GM12878 (cell line): ENCODE data around the gene ADAMTS17. TPM values are rescaled to one million over a fixed set of nuclear protein-coding genes. Genes with fewer than 3 reads are reported as not detected.

ENCODE experiments used
- ATAC-seq: fragments of 200-7000 bp; cut with Tn5 transposase; 3 replicates; pipeline ENCODE4 v1.9.1; 2020; ENCODE audit warnings: mild to moderate bottlenecking, moderate library complexity
- BruUV-seq: library from RNA; stranded (reverse); fragments of 400-500 nt; replicated peaks from 2 replicates; lab custom pipeline; 2021; lab: Mats Ljungman, UMichigan
- CTCF ChIA-PET: fragments of 300-600 bp; sonication (Branson Sonifier 250); formaldehyde crosslinking; extraction: SDS; loops from one replicate; lab custom pipeline; 2021; ENCODE audit warnings: inconsistent platforms; lab: Yijun Ruan, JAX
- POLR2A ChIA-PET: fragments of 350-600 bp; formaldehyde crosslinking; extraction: SDS; loops from one replicate; lab custom pipeline; 2021; ENCODE audit warnings: inconsistent platforms; lab: Charles Lee
- RAD21 ChIA-PET: fragments of 300-600 bp; sonication (Branson Sonifier 250); formaldehyde crosslinking; loops from one replicate; lab custom pipeline; 2023; ENCODE audit warnings: antibody characterized with exemption; ENCODE audit not compliant: unreplicated experiment; lab: Charles Lee
- SMC1A ChIA-PET: fragments of 300-600 bp; sonication (Branson Sonifier 250); formaldehyde crosslinking; loops from one replicate; lab custom pipeline; 2023; ENCODE audit not compliant: unreplicated experiment, uncharacterized antibody; lab: Charles Lee
- DNase-seq: peaks from one replicate; pipeline ENCODE4 v3.0.0-alpha.2; 2011; ENCODE audit warnings: low read depth, low spot score
- FAIRE-seq: peaks from 3 replicates; lab custom pipeline; 2011; peaks lifted over from hg19 to GRCh38; lab: Jason Lieb, UNC
- H2AFZ ChIP-seq: 2 replicates; pipeline ENCODE4 v1.6.0; 2011; ENCODE audit warnings: low read depth, low read length, control low read depth; ENCODE audit not compliant: control insufficient read depth
- H3K27ac ChIP-seq: 2 replicates; pipeline ENCODE4 v1.5.1; 2011; ENCODE audit warnings: control low read depth; ENCODE audit not compliant: control insufficient read depth, insufficient read depth
- H3K27me3 ChIP-seq, 2 experiments: replicated peaks in 1 of 2; 2 replicates each; pipeline versions ENCODE4 v1.6.0 to v1.6.1; 2011; ENCODE audit warnings: low read length in 1 of 2; ENCODE audit not compliant: control insufficient read depth in 2 of 2, insufficient read depth in 2 of 2
- H3K36me3 ChIP-seq, 2 experiments: 2 replicates each; pipeline ENCODE4 v1.5.1; 2011; ENCODE audit warnings: low read length in 1 of 2; ENCODE audit not compliant: control insufficient read depth in 2 of 2, insufficient read depth in 2 of 2
- H3K4me1 ChIP-seq: 2 replicates; pipeline ENCODE4 v1.6.1; 2011; ENCODE audit warnings: mild to moderate bottlenecking, low read length, moderate library complexity, mixed read lengths; ENCODE audit not compliant: control insufficient read depth, insufficient read depth
- H3K4me2 ChIP-seq: 2 replicates; pipeline ENCODE4 v1.6.0; 2011; ENCODE audit warnings: control low read depth; ENCODE audit not compliant: control insufficient read depth, insufficient read depth
- H3K4me3 ChIP-seq: fragments of 200-600 bp; sonication (generic); 2 replicates; pipeline ENCODE4 v1.5.1; 2016
- H3K79me2 ChIP-seq: 2 replicates; pipeline ENCODE4 v1.6.0; 2011; ENCODE audit warnings: low read length; ENCODE audit not compliant: control insufficient read depth, insufficient read depth
- H3K9ac ChIP-seq: 2 replicates; pipeline ENCODE4 v1.8.0; 2011; ENCODE audit warnings: low read length, control low read depth, mixed read lengths; ENCODE audit not compliant: control insufficient read depth, insufficient read depth
- H3K9me3 ChIP-seq: replicated peaks from 3 replicates; pipeline ENCODE4 v1.5.1; 2011; ENCODE audit warnings: mild to moderate bottlenecking, low read length; ENCODE audit not compliant: control insufficient read depth, insufficient read depth
- H4K20me1 ChIP-seq: 2 replicates; pipeline ENCODE4 v1.6.0; 2011; ENCODE audit not compliant: control insufficient read depth, insufficient read depth
- CHD4 ChIP-seq: fragments of 200-600 bp; sonication (generic); IDR thresholded peaks from 2 replicates; pipeline ENCODE4 v1.6.1; 2016; ENCODE audit warnings: mild to moderate bottlenecking
- EED ChIP-seq: sonication (generic); IDR thresholded peaks from 2 replicates; pipeline ENCODE4 v1.6.1; 2016; ENCODE audit warnings: antibody characterized with exemption, low read depth
- WGBS: methylation state at CpG from one replicate; pipeline ENCODE4 v1.1.6; 2016; ENCODE audit warnings: low lambda C conversion rate; ENCODE audit not compliant: insufficient replicate concordance, insufficient coverage; ENCODE audit errors: missing lambda C conversion rate; 5-methylcytosine and 5-hydroxymethylcytosine counted together
- in situ Hi-C: fragments of 300-500 bp; cut with MboI; formaldehyde crosslinking; loops from 9 replicates; pipeline ENCODE4 v1.14.3; 2018; ENCODE audit warnings: mixed read lengths
- intact Hi-C: fragments of 100-400 bp; cut with micrococcal nuclease; formaldehyde crosslinking; loops from one replicate; pipeline ENCODE4 v1.14.2; 2022; ENCODE audit not compliant: unreplicated experiment
- polyA plus RNA-seq, 11 experiments: library from polyadenylated mRNA; depleted of rRNA in 4 of 11; unstranded in 6 of 11; stranded (reverse) in 5 of 11; fragments of >200 nt; fragmentation: Nextera tagmentation in 4 of 11; fragmentation: Illumina TruSeq in 1 of 11; extraction: Ambion mirVana in 4 of 11; extraction: Trizol in 1 of 11; gene quantifications; 1 replicate in 1 of 11; 2 replicates in 10 of 11; pipeline versions ENCODE4 v1.2.1 to v1.2.3, GENCODE V29; 2011 to 2016; ENCODE audit warnings: inconsistent platforms in 2 of 11, missing spikeins in 2 of 11, low read depth in 1 of 11
- total RNA-seq, 4 experiments: library from RNA; depleted of rRNA in 3 of 4; stranded (reverse); fragments of >200 nt in 3 of 4; fragmentation: Illumina TruSeq in 1 of 4; extraction: Trizol in 1 of 4; gene quantifications; 2 replicates each; pipeline versions ENCODE4 v1.2.1 to v1.2.3, GENCODE V29; 2013 to 2021
- TF ChIP-seq, protein P1 (sequence below): fragments of 450-650 bp; IDR thresholded peaks from 2 replicates; pipeline ENCODE4 v1.6.1; 2017; ENCODE audit warnings: mild to moderate bottlenecking, moderate library complexity

ADAMTS17 gene
- total and polyA plus RNA-seq, 10 of the 15 experiments (the other 5 are each of a cell fraction or from before 2014, with no cell fraction given): 0.04 to 0.50 (median 0.10) TPM; not detected in 4

DNA sequence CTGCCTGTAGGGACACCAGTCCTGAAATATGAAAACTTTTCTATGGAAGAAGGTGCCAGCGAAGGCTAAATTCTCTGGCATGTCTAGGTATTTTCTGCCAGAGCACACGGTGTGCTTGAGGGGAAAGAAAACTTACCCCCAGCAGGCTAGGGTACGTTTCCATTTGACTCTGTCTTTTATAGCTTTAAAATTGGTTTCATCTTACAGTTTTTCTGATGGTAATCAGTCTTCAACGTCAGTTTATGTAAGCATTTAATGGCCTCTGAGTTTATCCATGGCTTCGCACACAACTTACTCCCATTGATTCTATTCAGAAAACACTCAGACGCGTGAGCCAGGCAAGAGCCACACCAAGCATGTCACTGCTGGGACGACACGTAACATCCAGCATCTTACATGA, 249.7 kb downstream of the ADAMTS17 start:
- no peaks in the 10 kb centered on the region for H3K36me3 ChIP-seq
- H3K9me3 ChIP-seq: no peaks in the 10 kb centered on the region
- H3K4me2 ChIP-seq: no peak overlapping the region
- no peaks in the 10 kb centered on the region for H3K79me2 ChIP-seq
- ATAC-seq: no peak
- SMC1A ChIA-PET: no interaction called here
- no peak overlapping the region for H3K27ac ChIP-seq
- no peak for DNase-seq
- H3K4me3 ChIP-seq: no peak overlapping the region
- intact Hi-C loops: no loop called here
- H2AFZ ChIP-seq: no peak overlapping the region
- no peak for FAIRE-seq
- CTCF ChIA-PET: no interaction called here
- in situ Hi-C loops: no loop called here
- 53% methylated on average over 9 of the region's 9 CpGs for WGBS
- no peak overlapping the region for H3K9ac ChIP-seq
- POLR2A ChIA-PET: no interaction called here
- no peaks in the 10 kb centered on the region for H3K4me1 ChIP-seq
- no peaks in the 10 kb centered on the region for H4K20me1 ChIP-seq
- no TSS peak for BruUV-seq
- H3K27me3 ChIP-seq: no peaks in the 10 kb centered on the region
- RAD21 ChIA-PET: no interaction called here
- TF ChIP-seq, protein P1, sequence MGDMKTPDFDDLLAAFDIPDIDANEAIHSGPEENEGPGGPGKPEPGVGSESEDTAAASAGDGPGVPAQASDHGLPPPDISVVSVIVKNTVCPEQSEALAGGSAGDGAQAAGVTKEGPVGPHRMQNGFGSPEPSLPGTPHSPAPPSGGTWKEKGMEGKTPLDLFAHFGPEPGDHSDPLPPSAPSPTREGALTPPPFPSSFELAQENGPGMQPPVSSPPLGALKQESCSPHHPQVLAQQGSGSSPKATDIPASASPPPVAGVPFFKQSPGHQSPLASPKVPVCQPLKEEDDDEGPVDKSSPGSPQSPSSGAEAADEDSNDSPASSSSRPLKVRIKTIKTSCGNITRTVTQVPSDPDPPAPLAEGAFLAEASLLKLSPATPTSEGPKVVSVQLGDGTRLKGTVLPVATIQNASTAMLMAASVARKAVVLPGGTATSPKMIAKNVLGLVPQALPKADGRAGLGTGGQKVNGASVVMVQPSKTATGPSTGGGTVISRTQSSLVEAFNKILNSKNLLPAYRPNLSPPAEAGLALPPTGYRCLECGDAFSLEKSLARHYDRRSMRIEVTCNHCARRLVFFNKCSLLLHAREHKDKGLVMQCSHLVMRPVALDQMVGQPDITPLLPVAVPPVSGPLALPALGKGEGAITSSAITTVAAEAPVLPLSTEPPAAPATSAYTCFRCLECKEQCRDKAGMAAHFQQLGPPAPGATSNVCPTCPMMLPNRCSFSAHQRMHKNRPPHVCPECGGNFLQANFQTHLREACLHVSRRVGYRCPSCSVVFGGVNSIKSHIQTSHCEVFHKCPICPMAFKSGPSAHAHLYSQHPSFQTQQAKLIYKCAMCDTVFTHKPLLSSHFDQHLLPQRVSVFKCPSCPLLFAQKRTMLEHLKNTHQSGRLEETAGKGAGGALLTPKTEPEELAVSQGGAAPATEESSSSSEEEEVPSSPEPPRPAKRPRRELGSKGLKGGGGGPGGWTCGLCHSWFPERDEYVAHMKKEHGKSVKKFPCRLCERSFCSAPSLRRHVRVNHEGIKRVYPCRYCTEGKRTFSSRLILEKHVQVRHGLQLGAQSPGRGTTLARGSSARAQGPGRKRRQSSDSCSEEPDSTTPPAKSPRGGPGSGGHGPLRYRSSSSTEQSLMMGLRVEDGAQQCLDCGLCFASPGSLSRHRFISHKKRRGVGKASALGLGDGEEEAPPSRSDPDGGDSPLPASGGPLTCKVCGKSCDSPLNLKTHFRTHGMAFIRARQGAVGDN: no peak
- no peak for TF ChIP-seq CHD4

DNA sequence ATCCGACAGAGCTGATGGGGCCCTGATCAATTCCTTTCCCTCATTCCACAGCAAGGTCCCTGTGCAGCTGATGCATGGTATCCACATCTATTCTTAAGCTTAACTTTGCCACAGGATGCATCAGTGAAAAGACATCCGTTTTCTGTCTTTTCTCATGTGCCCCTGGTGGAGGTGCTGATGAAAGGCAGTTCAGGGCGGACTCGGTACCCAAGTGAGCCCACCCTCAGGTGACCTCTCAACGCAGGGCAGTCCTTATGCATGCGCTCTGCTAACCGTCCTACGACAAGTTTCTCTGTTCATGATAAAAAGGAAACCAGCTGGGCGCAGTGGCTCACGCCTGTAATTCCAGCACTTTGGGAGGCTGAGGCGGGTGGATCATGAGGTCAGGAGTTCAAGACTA, 251.4 kb downstream of the ADAMTS17 start:
- in situ Hi-C loops: no loop called here

More for the DNA sequence above, 251.4 kb downstream of the ADAMTS17 start:
- no peak for ATAC-seq
- Histone ChIP-seq H3K27me3 (no peaks in the 10 kb centered on the region), H3K36me3 (no peaks in the 10 kb centered on the region), H3K4me2 (no peak overlapping the region), H4K20me1 (no peaks in the 10 kb centered on the region), H2AFZ (no peak overlapping the region)
- DNase-seq: no peak
- no peak for TF ChIP-seq EED
- TF ChIP-seq, protein P1: no peak
- TF ChIP-seq, all 136 proteins: peak for 0
- FAIRE-seq: no peak
- Histone ChIP-seq H3K79me2 (no peaks in the 10 kb centered on the region), H3K4me1 (no peaks in the 10 kb centered on the region), H3K9me3 (no peaks in the 10 kb centered on the region), H3K4me3 (no peak overlapping the region), H3K27ac (no peak overlapping the region), H3K9ac (no peak overlapping the region)
- 53% methylated on average over 11 of the region's 11 CpGs for WGBS
- intact Hi-C loops: no loop called here
- ChIA-PET RAD21 (no interaction called here), POLR2A (no interaction called here), CTCF (no interaction called here), SMC1A (no interaction called here)
- no TSS peak for BruUV-seq
